KOPT-K1 (cell line): Measurements from ENCODE around the gene IRF4.

Experiments
- H3K27ac ChIP-seq: fragments of 200-600 bp; sonication (generic); 2 replicates; pipeline ENCODE4 v1.5.1; 2016; ENCODE audit warnings: antibody characterized with exemption, mild to moderate bottlenecking, low read depth, low read length; ENCODE audit not compliant: poor library complexity, severe bottlenecking
- H3K36me3 ChIP-seq: fragments of 200-600 bp; sonication (generic); 2 replicates; pipeline ENCODE4 v1.5.1; 2017; ENCODE audit warnings: antibody characterized with exemption, mild to moderate bottlenecking, low read length, moderate library complexity; ENCODE audit not compliant: insufficient read depth
- H3K9me3 ChIP-seq: fragments of 200-600 bp; sonication (generic); 2 replicates; pipeline ENCODE4 v1.5.1; 2017; ENCODE audit warnings: antibody characterized with exemption, low read length, mild to moderate bottlenecking; ENCODE audit not compliant: insufficient read depth, poor library complexity, severe bottlenecking

The IRF4 gene

GRCh38 chr6:359261-360035, 32.1 kb upstream of the IRF4 start:
- H3K9me3 ChIP-seq: peaks cover 12% of the 10 kb centered on the region
- no peaks in the 10 kb centered on the region for H3K36me3 ChIP-seq
- no peak overlapping the region for H3K27ac ChIP-seq

- no peaks in the 10 kb centered on the region for H3K36me3 ChIP-seq
- H3K27ac ChIP-seq: no peak overlapping the region
- H3K9me3 ChIP-seq: peaks cover 17% of the 10 kb centered on the region
Observed at GRCh38 chr6:360349-360748, 31.2 kb upstream of the IRF4 start.

GRCh38 chr6:360764-361373, 30.7 kb upstream of the IRF4 start:
- peaks cover 17% of the 10 kb centered on the region for H3K9me3 ChIP-seq
- H3K27ac ChIP-seq: no peak overlapping the region
- H3K36me3 ChIP-seq: no peaks in the 10 kb centered on the region

- no peaks in the 10 kb centered on the region for H3K36me3 ChIP-seq
- H3K27ac ChIP-seq: no peak overlapping the region
- H3K9me3 ChIP-seq: peaks cover 17% of the 10 kb centered on the region
Observed at GRCh38 chr6:361411-362132, 30.0 kb upstream of the IRF4 start.

- Histone ChIP-seq H3K27ac (no peak overlapping the region), H3K36me3 (no peaks in the 10 kb centered on the region), H3K9me3 (peaks cover 17% of the 10 kb centered on the region)
Observed at GRCh38 chr6:362231-362923, 29.2 kb upstream of the IRF4 start.

- Histone ChIP-seq H3K36me3 (no peaks in the 10 kb centered on the region), H3K9me3 (peaks cover 17% of the 10 kb centered on the region), H3K27ac (no peak overlapping the region)
Observed at GRCh38 chr6:362924-363249, 28.7 kb upstream of the IRF4 start.

- Histone ChIP-seq H3K27ac (no peak overlapping the region), H3K9me3 (peaks cover 17% of the 10 kb centered on the region), H3K36me3 (no peaks in the 10 kb centered on the region)
Observed at GRCh38 chr6:363291-363690, 28.3 kb upstream of the IRF4 start.

- Histone ChIP-seq H3K36me3 (no peaks in the 10 kb centered on the region), H3K9me3 (peaks cover 17% of the 10 kb centered on the region), H3K27ac (no peak overlapping the region)
Observed at GRCh38 chr6:363909-364308, 27.6 kb upstream of the IRF4 start.

GRCh38 chr6:364609-365540, 26.7 kb upstream of the IRF4 start:
- Histone ChIP-seq H3K36me3 (no peaks in the 10 kb centered on the region), H3K9me3 (peaks cover 17% of the 10 kb centered on the region), H3K27ac (no peak overlapping the region)

GRCh38 chr6:365835-366234, 25.7 kb upstream of the IRF4 start:
- Histone ChIP-seq H3K27ac (no peak overlapping the region), H3K36me3 (no peaks in the 10 kb centered on the region), H3K9me3 (peaks cover 23% of the 10 kb centered on the region)

GRCh38 chr6:366389-367297, 24.9 kb upstream of the IRF4 start:
- Histone ChIP-seq H3K36me3 (no peaks in the 10 kb centered on the region), H3K9me3 (peaks cover 23% of the 10 kb centered on the region), H3K27ac (no peak overlapping the region)

GRCh38 chr6:367298-367794, 24.2 kb upstream of the IRF4 start:
- no peaks in the 10 kb centered on the region for H3K36me3 ChIP-seq
- H3K27ac ChIP-seq: no peak overlapping the region
- H3K9me3 ChIP-seq: peaks cover 29% of the 10 kb centered on the region

- peaks cover 28% of the 10 kb centered on the region for H3K9me3 ChIP-seq
- no peak overlapping the region for H3K27ac ChIP-seq
Observed at GRCh38 chr6:367891-368630, 23.5 kb upstream of the IRF4 start.

More at GRCh38 chr6:367891-368630, 23.5 kb upstream of the IRF4 start:
- no peaks in the 10 kb centered on the region for H3K36me3 ChIP-seq
